ENCODE measurements around the gene CPT2. TPM values are rescaled to one million over a fixed set of nuclear protein-coding genes. Genes with fewer than 3 reads are reported as not detected.

CPT2 gene
- total and polyA plus RNA-seq, 9 of the 15 experiments (the other 6 are each of a cell fraction or from before 2014, with no cell fraction given): 7.6 to 25.1 (median 16.8) TPM

DNA sequence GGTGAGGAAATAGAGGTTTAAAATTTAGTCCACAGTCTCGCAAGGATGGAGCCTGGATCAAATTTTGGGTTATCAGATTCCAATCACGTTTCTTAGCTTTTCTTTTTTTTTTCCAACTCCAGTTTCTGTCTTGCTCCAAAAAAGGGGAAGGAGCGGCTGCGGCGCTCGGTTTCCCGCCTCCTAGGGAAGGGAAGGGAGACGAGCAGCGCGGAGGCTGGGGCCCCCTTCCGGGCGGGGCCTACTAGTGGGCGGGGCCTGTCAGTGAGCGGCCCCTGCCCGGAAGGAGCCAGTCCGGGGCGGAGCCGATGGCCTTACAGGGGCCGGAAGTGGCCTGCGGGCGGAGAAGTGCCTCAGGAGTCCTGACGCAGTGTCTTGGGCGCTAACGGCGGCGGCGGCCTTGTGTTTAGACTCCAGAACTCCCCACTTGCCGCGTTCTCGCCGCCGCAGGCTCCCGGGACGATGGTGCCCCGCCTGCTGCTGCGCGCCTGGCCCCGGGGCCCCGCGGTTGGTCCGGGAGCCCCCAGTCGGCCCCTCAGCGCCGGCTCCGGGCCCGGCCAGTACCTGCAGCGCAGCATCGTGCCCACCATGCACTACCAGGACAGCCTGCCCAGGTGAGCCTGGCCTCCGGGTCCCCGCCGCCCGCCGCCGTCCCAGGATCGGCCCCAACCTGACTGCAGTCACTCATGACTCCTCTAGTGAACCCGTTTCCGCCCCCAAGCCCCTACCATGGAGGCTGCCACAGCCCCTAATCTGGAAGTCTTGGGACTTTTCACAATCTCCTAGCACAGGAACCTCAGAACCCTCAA, at the start of gene CPT2 (continued):
- peak in 2 of 3 experiments; percentile 62 to 85; a peak in 3 of 6 replicates for TF ChIP-seq ZBTB11 (CRISPR knock-in tag; IDR thresholded peaks at IDR 0.05)
- TF ChIP-seq PYGO2 (tag; IDR thresholded peaks at IDR 0.05): no peak
- TF ChIP-seq RCOR1 (IDR thresholded peaks at IDR 0.05; ENCODE audit: borderline replicate concordance in 1 of 2, low read depth in 2 of 2, low read length in 2 of 2): peak in 1 of 2 experiments; percentile 28; a peak in 1 of 4 replicates
- TF ChIP-seq RFX7 (CRISPR knock-in tag; IDR thresholded peaks at IDR 0.05): no peak
- no peak for TF ChIP-seq XRCC3 (IDR thresholded peaks at IDR 0.05)
- TF ChIP-seq MIER1 (IDR thresholded peaks at IDR 0.05; ENCODE audit: low read depth): no peak
- peak; percentile 14; the same call in 1 of the 2 replicates for TF ChIP-seq EP300 (IDR thresholded peaks at IDR 0.05; ENCODE audit: low read length)
- TF ChIP-seq SMARCE1 (IDR thresholded peaks at IDR 0.05): peak; percentile 72; the same call in 1 of the 2 replicates
- TF ChIP-seq MEF2D (tag; conservative IDR thresholded peaks at IDR 0.05; ENCODE audit: low read depth): no peak
- peak; percentile 72; the same call in 1 of the 2 replicates for TF ChIP-seq RNF2 (IDR thresholded peaks at IDR 0.05)
- TF ChIP-seq CXXC5 (CRISPR knock-in tag; IDR thresholded peaks at IDR 0.05): peak; percentile 85
- TF ChIP-seq HDAC3 (IDR thresholded peaks at IDR 0.05; ENCODE audit: borderline replicate concordance, partially characterized antibody): no peak
- no peak for TF ChIP-seq HMG20B (CRISPR knock-in tag; IDR thresholded peaks at IDR 0.05)
- no peak for TF ChIP-seq MYC (IDR thresholded peaks at IDR 0.05; ENCODE audit: low read depth, low read length)
- TF ChIP-seq MYC (CRISPR knock-in tag; IDR thresholded peaks at IDR 0.05; ENCODE audit: borderline replicate concordance, low read depth): no peak
- no peak for TF ChIP-seq TFAM (CRISPR knock-in tag; conservative IDR thresholded peaks at IDR 0.05)
- TF ChIP-seq BRCA1 (IDR thresholded peaks at IDR 0.05): no peak
- TF ChIP-seq BRCA1 (CRISPR knock-in tag; IDR thresholded peaks at IDR 0.05): no peak
- no peak for TF ChIP-seq BDP1 (IDR thresholded peaks at IDR 0.05; ENCODE audit: insufficient read depth, insufficient read length)
- no peak for TF ChIP-seq CBX8 (IDR thresholded peaks at IDR 0.05; ENCODE audit: borderline replicate concordance, extremely low read depth, low read depth, low read length, poor library complexity, severe bottlenecking)
- TF ChIP-seq MAFG (tag; conservative IDR thresholded peaks at IDR 0.05): no peak
- peak in 1 of 2 experiments; percentile 61; a peak in 2 of 4 replicates for TF ChIP-seq KDM4B (IDR thresholded peaks at IDR 0.05; ENCODE audit: borderline replicate concordance in 2 of 2, low read depth in 1 of 2)
